ENCODE measurements around the gene SLFN5. TPM values are rescaled to one million over a fixed set of nuclear protein-coding genes. Genes with fewer than 3 reads are reported as not detected.

The SLFN5 gene
- total and polyA plus RNA-seq, 2 of the 13 experiments (the other 11 are each of a cell fraction or from before 2014, with no cell fraction given): 0.25 to 0.35 TPM

DNA sequence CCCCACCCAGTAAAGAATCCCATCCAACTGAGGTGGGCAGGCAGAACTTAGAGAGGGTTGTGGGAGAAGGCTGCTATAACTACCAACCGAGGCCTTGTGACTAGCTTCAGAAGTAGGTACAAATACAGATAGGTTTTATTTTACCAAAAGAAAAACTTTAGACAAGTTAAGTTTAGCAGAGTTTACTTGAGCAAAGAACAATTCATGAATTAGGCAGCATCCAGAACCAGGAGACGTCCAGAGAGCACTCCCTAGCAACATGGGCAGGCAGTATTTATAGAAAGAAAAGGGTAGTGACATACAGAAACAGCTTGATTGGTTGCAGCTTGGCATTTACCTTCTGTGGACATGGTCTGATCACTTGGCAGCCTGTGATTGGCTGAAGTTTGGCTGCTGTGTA lies 42.1 kb downstream of the SLFN5 start:
- Histone ChIP-seq H4K20me1 (ENCODE audit: insufficient read depth, low read length) (no peaks in the 10 kb centered on the region), H2AFZ (ENCODE audit: low read length) (no peak overlapping the region), H3K27ac (ENCODE audit: extremely low read length, insufficient read depth, low read length) (no peak overlapping the region), H3K4me3 (replicated peaks in 1 of 3; ENCODE audit: insufficient read depth in 1 of 3, low read depth in 2 of 3, low read length in 3 of 3) (no peak overlapping the region), H3K4me1 (ENCODE audit: insufficient read depth, low read length) (no peaks in the 10 kb centered on the region), H3K4me2 (ENCODE audit: low read depth, low read length) (no peak overlapping the region), H3K9ac (ENCODE audit: insufficient read depth, low read depth, low read length) (no peak overlapping the region), H3K79me2 (ENCODE audit: insufficient read depth, low read length) (no peaks in the 10 kb centered on the region), H3K9me3 (ENCODE audit: low read length) (no peaks in the 10 kb centered on the region), H3K36me3 (replicated peaks in 1 of 2; ENCODE audit: control insufficient read depth in 1 of 2, insufficient read depth in 2 of 2, low read length in 2 of 2) (no peaks in the 10 kb centered on the region), H3K27me3 (ENCODE audit: control insufficient read depth in 1 of 2, insufficient read depth in 2 of 2, low read length in 2 of 2) (no peaks in the 10 kb centered on the region; a peak in 1 of 5 replicates)
- no TSS peak for BruUV-seq (replicated peaks)
- ChIA-PET POLR2A (no interaction called here), CTCF (ENCODE audit: low intra/inter-chr PET ratio, low total read pairs) (no interaction called here)
- TF ChIP-seq ZFAT (CRISPR knock-in tag; conservative IDR thresholded peaks at IDR 0.05): no peak
- TF ChIP-seq EZH2 (conservative IDR thresholded peaks at IDR 0.05; ENCODE audit: low read depth, low read length): no peak
- TF ChIP-seq REPIN1 (CRISPR knock-in tag; IDR thresholded peaks at IDR 0.05; ENCODE audit: borderline replicate concordance, low read depth): no peak
- TF ChIP-seq MBNL3 (CRISPR knock-in tag; conservative IDR thresholded peaks at IDR 0.05): no peak
- TF ChIP-seq, protein P1, sequence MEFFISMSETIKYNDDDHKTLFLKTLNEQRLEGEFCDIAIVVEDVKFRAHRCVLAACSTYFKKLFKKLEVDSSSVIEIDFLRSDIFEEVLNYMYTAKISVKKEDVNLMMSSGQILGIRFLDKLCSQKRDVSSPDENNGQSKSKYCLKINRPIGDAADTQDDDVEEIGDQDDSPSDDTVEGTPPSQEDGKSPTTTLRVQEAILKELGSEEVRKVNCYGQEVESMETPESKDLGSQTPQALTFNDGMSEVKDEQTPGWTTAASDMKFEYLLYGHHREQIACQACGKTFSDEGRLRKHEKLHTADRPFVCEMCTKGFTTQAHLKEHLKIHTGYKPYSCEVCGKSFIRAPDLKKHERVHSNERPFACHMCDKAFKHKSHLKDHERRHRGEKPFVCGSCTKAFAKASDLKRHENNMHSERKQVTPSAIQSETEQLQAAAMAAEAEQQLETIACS (CRISPR knock-in tag; IDR thresholded peaks at IDR 0.05): no peak
- no peak for TF ChIP-seq ATAD3A (CRISPR knock-in tag; IDR thresholded peaks at IDR 0.05)
- ATAC-seq: no peak
- in situ Hi-C loops (cut with HindIII; ENCODE audit: extremely low pct_ligation_motif_present, low pct_unique_long_range_greater_than_20kb): no loop called here
- FAIRE-seq: no peak
- no peak for DNase-seq (ENCODE audit: low spot score)
- 0% methylated on average over 2 of the region's 2 CpGs for WGBS (ENCODE audit: low lambda C conversion rate)
- intact Hi-C loops (cut with micrococcal nuclease; ENCODE audit: unreplicated experiment): no loop called here

DNA sequence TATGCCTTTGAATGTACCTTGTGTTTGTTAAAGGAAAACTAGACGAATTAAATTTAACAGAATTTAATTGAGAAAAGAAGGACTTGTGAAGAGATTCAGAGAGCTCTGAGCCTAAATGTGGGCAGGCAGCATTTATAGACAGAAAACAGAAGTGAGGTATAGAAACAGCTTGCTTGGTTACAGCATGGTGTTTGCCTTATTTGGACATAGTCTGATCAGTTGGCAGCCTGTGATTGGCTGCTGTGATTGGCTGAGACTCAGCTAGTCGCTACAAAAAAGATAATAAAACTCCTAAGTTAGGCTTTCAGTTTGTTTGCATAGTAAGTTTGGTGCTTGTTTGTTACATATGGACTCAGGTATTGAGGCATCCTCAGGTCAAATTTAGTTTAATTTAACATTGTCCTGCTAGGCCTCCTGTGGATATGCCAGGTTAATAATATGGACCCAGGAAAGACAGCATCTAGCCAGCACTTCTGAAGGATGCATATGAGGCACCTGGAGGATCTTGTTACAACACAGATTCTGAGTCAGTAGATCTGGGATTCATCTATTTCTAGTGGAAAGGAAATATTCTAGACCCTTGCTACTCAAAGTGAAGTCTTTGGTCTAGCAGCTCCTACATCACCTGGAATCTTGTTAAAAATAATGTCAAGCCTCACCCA lies 43.4 kb downstream of the SLFN5 start:
- CTCF ChIA-PET (ENCODE audit: low intra/inter-chr PET ratio, low total read pairs): no interaction called here
- no peak for FAIRE-seq

More for the DNA sequence above, 43.4 kb downstream of the SLFN5 start:
- Histone ChIP-seq H4K20me1 (ENCODE audit: insufficient read depth, low read length) (no peaks in the 10 kb centered on the region), H2AFZ (ENCODE audit: low read length) (no peak overlapping the region), H3K36me3 (replicated peaks in 1 of 2; ENCODE audit: control insufficient read depth in 1 of 2, insufficient read depth in 2 of 2, low read length in 2 of 2) (no peaks in the 10 kb centered on the region), H3K27me3 (ENCODE audit: control insufficient read depth in 1 of 2, insufficient read depth in 2 of 2, low read length in 2 of 2) (no peaks in the 10 kb centered on the region; a peak in 1 of 5 replicates), H3K4me3 (replicated peaks in 1 of 3; ENCODE audit: insufficient read depth in 1 of 3, low read depth in 2 of 3, low read length in 3 of 3) (no peak overlapping the region), H3K79me2 (ENCODE audit: insufficient read depth, low read length) (no peaks in the 10 kb centered on the region), H3K27ac (ENCODE audit: extremely low read length, insufficient read depth, low read length) (no peak overlapping the region), H3K4me1 (ENCODE audit: insufficient read depth, low read length) (no peaks in the 10 kb centered on the region), H3K9ac (ENCODE audit: insufficient read depth, low read depth, low read length) (no peak overlapping the region), H3K9me3 (ENCODE audit: low read length) (no peaks in the 10 kb centered on the region), H3K4me2 (ENCODE audit: low read depth, low read length) (no peak overlapping the region)
- BruUV-seq (replicated peaks): no TSS peak
- DNase-seq (ENCODE audit: low spot score) (no peak), ATAC-seq (no peak)
- TF ChIP-seq KDM1A (CRISPR knock-in tag; IDR thresholded peaks at IDR 0.05): no peak
- TF ChIP-seq ZFP36L1 (CRISPR knock-in tag; IDR thresholded peaks at IDR 0.05): no peak
- no peak for TF ChIP-seq ZFY (CRISPR knock-in tag; IDR thresholded peaks at IDR 0.05)
- in situ Hi-C loops (cut with HindIII; ENCODE audit: extremely low pct_ligation_motif_present, low pct_unique_long_range_greater_than_20kb): no loop called here
- intact Hi-C loops (cut with micrococcal nuclease; ENCODE audit: unreplicated experiment): no loop called here
- POLR2A ChIA-PET: no interaction called here
- WGBS (ENCODE audit: low lambda C conversion rate): 2% methylated on average over 2 of the region's 2 CpGs
